ENCODE results near the gene PLXNB3. TPM values are rescaled to one million over a fixed set of nuclear protein-coding genes. Genes with fewer than 3 reads are reported as not detected.

Gene PLXNB3
- total RNA-seq (ENCODE audit: low replicate concordance): 0.25 and 0.71 TPM in 2 replicates

DNA sequence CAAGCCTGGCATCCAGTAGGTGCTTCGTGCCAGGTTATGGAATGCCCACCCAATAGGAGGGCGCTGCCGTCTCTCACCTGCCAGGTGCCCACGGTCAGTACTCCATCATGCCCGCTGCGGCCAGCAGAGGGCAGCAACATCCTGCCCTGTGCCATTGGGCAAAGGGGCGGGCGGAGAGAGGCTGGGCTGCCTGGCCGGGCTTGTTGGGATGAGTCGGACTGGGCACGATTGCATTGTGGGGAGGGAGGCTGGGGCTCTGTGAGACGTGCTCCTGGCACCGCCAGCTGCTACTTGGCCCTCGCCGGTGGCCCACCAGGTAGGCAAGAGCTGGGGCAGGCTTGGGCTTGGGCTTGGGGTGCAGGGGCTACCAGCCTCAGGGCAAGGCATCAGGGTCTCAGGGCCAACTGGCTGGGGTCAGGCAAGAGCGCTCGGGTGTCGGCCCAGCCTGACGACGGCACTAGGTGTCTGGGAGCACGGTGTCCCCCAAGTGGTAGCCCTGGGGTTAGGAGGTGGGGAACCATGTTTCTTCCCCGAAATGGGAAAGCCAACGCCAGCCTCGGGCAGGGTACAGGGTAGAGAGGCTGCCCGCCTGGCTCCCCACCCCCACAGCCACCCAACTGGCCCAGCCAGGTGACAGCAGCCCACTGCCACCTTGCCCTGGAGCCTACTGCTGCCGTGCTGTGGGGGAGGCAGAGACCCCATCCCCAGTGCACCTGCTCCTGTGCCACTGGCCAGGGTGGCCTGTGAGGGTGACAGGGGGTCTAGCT lies at the start of gene PLXNB3:
PLXNB3 (plus strand) TSS at position 261 of the 767 bp plus-strand sequence. CDS start 1,287 bp downstream, outside the sequence.
- TF ChIP-seq CTCF (IDR thresholded peaks at IDR 0.05) (peak; percentile 74), EZH2phosphoT487 (IDR thresholded peaks at IDR 0.05) (no peak), EZH2 (IDR thresholded peaks at IDR 0.05) (no peak)
- Mint-ChIP-seq H3K4me3 (peak within 1 kb of the TSS; percentile 33), H3K4me1 (peaks cover 12% of the 10 kb centered on the region), H3K9me3 (peaks cover 20% of the 10 kb centered on the region), H3K36me3 (no peaks in the 10 kb centered on the region), H3K27ac (no peak within 1 kb of the TSS), H3K27me3 (ENCODE audit: insufficient read depth, low read depth) (no peaks in the 10 kb centered on the region)
- no peak within 1 kb of the TSS for H3K4me3 ChIP-seq
- H3K4me2 ChIP-seq: no peak within 1 kb of the TSS
- H4K20me1 ChIP-seq (ENCODE audit: low read depth): no peaks in the 10 kb centered on the region
- no peak within 1 kb of the TSS for H3K9ac ChIP-seq
- no peaks in the 10 kb centered on the region for H3K9me3 ChIP-seq (ENCODE audit: low read depth)
- peak; percentile 77 for DNase-seq (ENCODE audit: low spot score)
- H3K27me3 ChIP-seq: no peaks in the 10 kb centered on the region
- no peak within 1 kb of the TSS for H3K27ac ChIP-seq
- H3K79me2 ChIP-seq (ENCODE audit: low read depth): no peaks in the 10 kb centered on the region
- no peaks in the 10 kb centered on the region for H3F3A ChIP-seq (ENCODE audit: low read depth)
- no peak within 1 kb of the TSS for H2AFZ ChIP-seq (replicated peaks)
- H3K4me1 ChIP-seq: no peaks in the 10 kb centered on the region
- H3K36me3 ChIP-seq: no peaks in the 10 kb centered on the region

GRCh38 chrX:153714256-153714655 lies 49.8 kb upstream of the PLXNB3 start:
- Mint-ChIP-seq H3K4me3 (no peak overlapping the region), H3K27ac (no peak overlapping the region), H3K4me1 (no peaks in the 10 kb centered on the region), H3K36me3 (peaks cover 15% of the 10 kb centered on the region), H3K9me3 (peaks cover 17% of the 10 kb centered on the region), H3K27me3 (ENCODE audit: insufficient read depth, low read depth) (peaks cover 12% of the 10 kb centered on the region)
- no peaks in the 10 kb centered on the region for H3K4me1 ChIP-seq
- no peak for DNase-seq (ENCODE audit: low spot score)
- H2AFZ ChIP-seq (replicated peaks): no peak overlapping the region
- H3F3A ChIP-seq (ENCODE audit: low read depth): no peaks in the 10 kb centered on the region
- H3K9ac ChIP-seq: no peak overlapping the region
- no peaks in the 10 kb centered on the region for H3K27me3 ChIP-seq
- H3K9me3 ChIP-seq (ENCODE audit: low read depth): no peaks in the 10 kb centered on the region
- H3K79me2 ChIP-seq (ENCODE audit: low read depth): no peaks in the 10 kb centered on the region
- no peak overlapping the region for H3K4me2 ChIP-seq
- H3K4me3 ChIP-seq: no peak overlapping the region
- no peaks in the 10 kb centered on the region for H4K20me1 ChIP-seq (ENCODE audit: low read depth)
- H3K27ac ChIP-seq: no peak overlapping the region
- H3K36me3 ChIP-seq: no peaks in the 10 kb centered on the region
- no peak for TF ChIP-seq EZH2 (IDR thresholded peaks at IDR 0.05)
- no peak for TF ChIP-seq EZH2phosphoT487 (IDR thresholded peaks at IDR 0.05)
- no peak for TF ChIP-seq CTCF (IDR thresholded peaks at IDR 0.05)

GRCh38 chrX:153717445-153717844 lies 46.6 kb upstream of the PLXNB3 start:
- no peak overlapping the region for H3K4me3 Mint-ChIP-seq
- Histone ChIP-seq H3K79me2 (ENCODE audit: low read depth) (peaks cover 9% of the 10 kb centered on the region), H3K4me2 (no peak overlapping the region), H3F3A (ENCODE audit: low read depth) (no peaks in the 10 kb centered on the region), H3K9me3 (ENCODE audit: low read depth) (no peaks in the 10 kb centered on the region), H3K4me1 (peaks cover 5% of the 10 kb centered on the region), H3K4me3 (no peak overlapping the region), H3K27ac (no peak overlapping the region), H2AFZ (replicated peaks) (no peak overlapping the region), H3K36me3 (peaks cover 3% of the 10 kb centered on the region), H4K20me1 (ENCODE audit: low read depth) (peaks cover 9% of the 10 kb centered on the region), H3K27me3 (no peaks in the 10 kb centered on the region), H3K9ac (no peak overlapping the region)
- peaks cover 20% of the 10 kb centered on the region for H3K36me3 Mint-ChIP-seq
- TF ChIP-seq CTCF (IDR thresholded peaks at IDR 0.05): no peak
- DNase-seq (ENCODE audit: low spot score): no peak
- no peaks in the 10 kb centered on the region for H3K4me1 Mint-ChIP-seq
- no peak overlapping the region for H3K27ac Mint-ChIP-seq
- H3K27me3 Mint-ChIP-seq (ENCODE audit: insufficient read depth, low read depth): peaks cover 11% of the 10 kb centered on the region
- H3K9me3 Mint-ChIP-seq: peaks cover 5% of the 10 kb centered on the region
